HepG2 (cell line): ENCODE measurements around the gene CLCNKA. TPM values are rescaled to one million over a fixed set of nuclear protein-coding genes. Genes with fewer than 3 reads are reported as not detected.

ENCODE experiments used
- ATAC-seq: fragments of 200-7000 bp; cut with Tn5 transposase; 3 replicates; pipeline ENCODE4 v1.9.1; 2020; ENCODE audit warnings: mild to moderate bottlenecking, moderate library complexity
- BruUV-seq: library from RNA; stranded (reverse); fragments of 400-500 nt; replicated peaks from 2 replicates; lab custom pipeline; 2021; lab: Mats Ljungman, UMichigan
- CTCF ChIA-PET: fragments of 300-600 bp; formaldehyde crosslinking; extraction: SDS; loops from one replicate; lab custom pipeline; 2021; ENCODE audit warnings: low total read pairs, inconsistent platforms, low intra/inter-chr PET ratio; lab: Yijun Ruan, JAX
- POLR2A ChIA-PET: fragments of 350-600 bp; sonication (Branson Sonifier 250); formaldehyde crosslinking; loops from one replicate; lab custom pipeline; 2020; ENCODE audit warnings: antibody characterized with exemption, inconsistent platforms; lab: Yijun Ruan, JAX
- DNase-seq: peaks from one replicate; pipeline ENCODE4 v3.0.0-alpha.2; 2015; ENCODE audit warnings: low spot score
- FAIRE-seq: peaks from 3 replicates; lab custom pipeline; 2011; peaks lifted over from hg19 to GRCh38; lab: Jason Lieb, UNC
- H2AFZ ChIP-seq: one replicate; pipeline ENCODE4 v1.6.1; 2011; ENCODE audit warnings: low read length, inconsistent platforms
- H3K27ac ChIP-seq: fragments of 300-600 bp; 3 replicates; pipeline ENCODE4 v1.8.0; 2011; ENCODE audit warnings: mixed run types, mild to moderate bottlenecking, mixed read lengths, low read length, inconsistent platforms; ENCODE audit not compliant: insufficient read depth; ENCODE audit errors: extremely low read length
- H3K27me3 ChIP-seq, 2 experiments: fragments of 200-600 bp in 1 of 2; 2 replicates in 1 of 2; 3 replicates in 1 of 2; pipeline versions ENCODE4 v1.6.0 to v1.8.0; 2011; ENCODE audit warnings: low read length in 2 of 2, mild to moderate bottlenecking in 2 of 2, moderate library complexity in 2 of 2, inconsistent platforms in 1 of 2; ENCODE audit not compliant: insufficient read depth in 2 of 2, control insufficient read depth in 1 of 2
- H3K36me3 ChIP-seq, 2 experiments: fragments of 200-600 bp in 1 of 2; replicated peaks in 1 of 2; 2 replicates in 1 of 2; 3 replicates in 1 of 2; pipeline versions ENCODE4 v1.5.1 to v1.8.0; 2011; ENCODE audit warnings: low read length in 2 of 2, inconsistent platforms in 1 of 2; ENCODE audit not compliant: insufficient read depth in 2 of 2, control insufficient read depth in 1 of 2
- H3K4me1 ChIP-seq: 2 replicates; pipeline ENCODE4 v1.5.1; 2012; ENCODE audit warnings: low read length, inconsistent platforms; ENCODE audit not compliant: insufficient read depth
- H3K4me2 ChIP-seq: 2 replicates; pipeline ENCODE4 v1.6.0; 2011; ENCODE audit warnings: low read depth, low read length, inconsistent platforms
- H3K4me3 ChIP-seq, 3 experiments: fragments of 200-600 bp in 1 of 3; sonication (generic), shearing (Covaris generic) in 1 of 3; replicated peaks in 1 of 3; 2 replicates each; pipeline ENCODE4 v1.5.1; 2011 to 2016; ENCODE audit warnings: low read length in 3 of 3, inconsistent platforms in 2 of 3, low read depth in 2 of 3, mild to moderate bottlenecking in 2 of 3, control low read depth in 1 of 3, mixed read lengths in 1 of 3; ENCODE audit not compliant: insufficient read depth in 1 of 3
- H3K79me2 ChIP-seq: one replicate; pipeline ENCODE4 v1.6.1; 2011; ENCODE audit warnings: low read length, inconsistent platforms; ENCODE audit not compliant: insufficient read depth
- H3K9ac ChIP-seq: 2 replicates; pipeline ENCODE4 v1.6.0; 2011; ENCODE audit warnings: mild to moderate bottlenecking, low read depth, low read length, inconsistent platforms; ENCODE audit not compliant: insufficient read depth
- H3K9me3 ChIP-seq: 2 replicates; pipeline ENCODE4 v1.5.1; 2012; ENCODE audit warnings: mild to moderate bottlenecking, low read length
- H4K20me1 ChIP-seq: 2 replicates; pipeline ENCODE4 v1.6.0; 2011; ENCODE audit warnings: inconsistent platforms, mild to moderate bottlenecking, low read length, moderate library complexity; ENCODE audit not compliant: insufficient read depth
- FOSL2 ChIP-seq: sonication (generic); formaldehyde crosslinking; IDR thresholded peaks from 2 replicates; pipeline ENCODE4 v1.4.0; 2020; ENCODE audit warnings: missing genetic modification reagents
- FOXP4 ChIP-seq: sonication (generic); formaldehyde crosslinking; IDR thresholded peaks from 2 replicates; pipeline ENCODE4 v1.4.0; 2020; ENCODE audit warnings: missing genetic modification reagents
- KDM1A ChIP-seq: IDR thresholded peaks from 2 replicates; pipeline ENCODE4 v1.6.1; 2016; ENCODE audit warnings: missing compliant biosample characterization
- NFIB ChIP-seq: sonication (generic); formaldehyde crosslinking; IDR thresholded peaks from 2 replicates; pipeline ENCODE4 v1.9.0; 2021; ENCODE audit warnings: missing genetic modification reagents, mild to moderate bottlenecking, borderline replicate concordance
- PITX1 ChIP-seq: sonication (generic); formaldehyde crosslinking; IDR thresholded peaks from 2 replicates; pipeline ENCODE4 v1.5.1; 2020; ENCODE audit warnings: mild to moderate bottlenecking, missing genetic modification reagents
- SRF ChIP-seq: IDR thresholded peaks from 2 replicates; pipeline ENCODE4 v1.6.1; 2011; ENCODE audit warnings: mild to moderate bottlenecking, low read depth, low read length, moderate library complexity
- TGIF2 ChIP-seq: IDR thresholded peaks from 2 replicates; pipeline ENCODE4 v1.6.1; 2016; ENCODE audit warnings: control low read depth, missing compliant biosample characterization
- WGBS: methylation state at CpG from one replicate; pipeline ENCODE4 v1.1.6; 2017; ENCODE audit warnings: low lambda C conversion rate; 5-methylcytosine and 5-hydroxymethylcytosine counted together
- in situ Hi-C: cut with HindIII; loops from 2 replicates; pipeline ENCODE4 v1.10.0; 2017; ENCODE audit warnings: low pct_unique_long_range_greater_than_20kb; ENCODE audit not compliant: extremely low pct_ligation_motif_present
- intact Hi-C: fragments of 100-400 bp; cut with micrococcal nuclease; formaldehyde crosslinking; loops from one replicate; pipeline ENCODE4 v1.10.0; 2022; ENCODE audit not compliant: unreplicated experiment
- polyA plus RNA-seq, 8 experiments: library from polyadenylated mRNA; depleted of rRNA in 3 of 8; stranded (reverse) in 7 of 8; unstranded in 1 of 8; fragments of >200 nt; fragmentation: Illumina TruSeq in 4 of 8; extraction: Trizol in 4 of 8; gene quantifications; 2 replicates each; pipeline versions ENCODE4 v1.2.1 to v1.2.3, GENCODE V29; 2011 to 2016; ENCODE audit warnings: low read depth in 4 of 8, missing spikeins in 1 of 8, mixed read lengths in 1 of 8; ENCODE audit not compliant: insufficient read depth in 1 of 8
- total RNA-seq, 5 experiments: library from RNA; depleted of rRNA; stranded (reverse); fragments of >200 nt; fragmentation: Illumina TruSeq; extraction: Trizol; gene quantifications; 2 replicates each; pipeline ENCODE4 v1.2.3, GENCODE V29; 2016; ENCODE audit warnings: low read depth in 1 of 5
- TF ChIP-seq, protein P1 (sequence below): IDR thresholded peaks from 2 replicates; pipeline ENCODE4 v1.6.1; 2016

Gene CLCNKA
- total and polyA plus RNA-seq, 2 of the 13 experiments (the other 11 are each of a cell fraction or from before 2014, with no cell fraction given) = 0.03 TPM; not detected in 1

GRCh38 chr1:15997076-15997585 is 24.7 kb upstream of the CLCNKA start:
- Histone ChIP-seq H3K27ac (no peak overlapping the region), H3K27me3 (peaks cover 3 to 13% of the 10 kb centered on the region in 2 experiments; a peak in 4 of 5 replicates), H3K4me1 (peaks cover 40% of the 10 kb centered on the region), H3K79me2 (no peaks in the 10 kb centered on the region), H3K9ac (no peak overlapping the region), H4K20me1 (no peaks in the 10 kb centered on the region)
- ATAC-seq = no peak
- DNase-seq = no peak
- no TSS peak for BruUV-seq
- CTCF ChIA-PET = no interaction called here
- TF ChIP-seq TGIF2 (CRISPR knock-in tag) (no peak), NFIB (CRISPR knock-in tag) (no peak), SRF (no peak), FOXP4 (no peak), FOSL2 (CRISPR knock-in tag) (no peak), KDM1A (CRISPR knock-in tag) (no peak), PITX1 (no peak)
- TF ChIP-seq, protein P1, sequence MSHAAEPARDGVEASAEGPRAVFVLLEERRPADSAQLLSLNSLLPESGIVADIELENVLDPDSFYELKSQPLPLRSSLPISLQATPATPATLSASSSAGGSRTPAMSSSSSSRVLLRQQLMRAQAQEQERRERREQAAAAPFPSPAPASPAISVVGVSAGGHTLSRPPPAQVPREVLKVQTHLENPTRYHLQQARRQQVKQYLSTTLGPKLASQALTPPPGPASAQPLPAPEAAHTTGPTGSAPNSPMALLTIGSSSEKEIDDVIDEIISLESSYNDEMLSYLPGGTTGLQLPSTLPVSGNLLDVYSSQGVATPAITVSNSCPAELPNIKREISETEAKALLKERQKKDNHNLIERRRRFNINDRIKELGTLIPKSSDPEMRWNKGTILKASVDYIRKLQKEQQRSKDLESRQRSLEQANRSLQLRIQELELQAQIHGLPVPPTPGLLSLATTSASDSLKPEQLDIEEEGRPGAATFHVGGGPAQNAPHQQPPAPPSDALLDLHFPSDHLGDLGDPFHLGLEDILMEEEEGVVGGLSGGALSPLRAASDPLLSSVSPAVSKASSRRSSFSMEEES = no peak
- TF ChIP-seq, all 625 proteins: peak for 0
- Histone ChIP-seq H3K36me3 (no peaks in the 10 kb centered on the region), H3K4me3 (no peak overlapping the region), H3K4me2 (no peak overlapping the region; the same call in 1 of the 2 replicates), H3K9me3 (no peaks in the 10 kb centered on the region), H2AFZ (no peak overlapping the region)
- intact Hi-C loops = loop anchor here (10.0 kb wide), 1 partner anchor 182 kb away; no protein-coding TSS in a partner anchor
- in situ Hi-C loops = no loop called here
- POLR2A ChIA-PET = no interaction called here
- no peak for FAIRE-seq
- 50% methylated on average over 4 of the region's 9 CpGs for WGBS
